AG08395 (cell line): ENCODE data around the gene ERC1.

Experiments used
- DNase-seq: peaks from one replicate; pipeline ENCODE4 v3.0.0; 2012; ENCODE audit warnings: mixed read lengths, low spot score

The ERC1 gene

GRCh38 chr12:1391722-1392121 is 400.7 kb downstream of the ERC1 start:
- DNase-seq = no peak

DNA sequence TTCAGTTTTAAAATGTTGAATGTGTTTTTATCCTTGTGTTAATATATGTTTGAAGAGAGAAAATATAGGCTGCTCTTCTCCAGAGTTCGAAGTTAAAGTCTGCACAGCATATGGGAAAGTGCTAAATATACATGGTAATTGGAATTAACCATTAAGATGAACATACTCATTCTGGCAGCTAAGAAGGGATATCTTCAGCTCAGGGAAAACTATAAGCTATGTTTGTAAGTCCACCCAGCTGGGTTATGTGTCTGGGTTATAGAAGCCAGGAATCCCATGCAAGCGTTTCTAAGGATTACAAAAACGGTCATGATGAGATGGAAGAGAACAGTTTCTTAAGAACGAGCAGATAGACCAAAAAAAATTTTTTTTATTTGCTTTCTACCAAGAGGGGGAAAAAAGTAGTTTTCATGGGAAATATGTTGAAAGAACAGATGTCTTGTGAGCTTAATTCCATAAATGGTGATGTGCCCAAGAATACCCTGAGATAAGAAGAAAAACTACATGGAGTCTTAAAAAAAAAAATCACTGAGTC is 404.5 kb downstream of the ERC1 start:
- DNase-seq = no peak

GRCh38 chr12:1398673-1399072 is 407.6 kb downstream of the ERC1 start:
- DNase-seq = peak; percentile 27

DNA sequence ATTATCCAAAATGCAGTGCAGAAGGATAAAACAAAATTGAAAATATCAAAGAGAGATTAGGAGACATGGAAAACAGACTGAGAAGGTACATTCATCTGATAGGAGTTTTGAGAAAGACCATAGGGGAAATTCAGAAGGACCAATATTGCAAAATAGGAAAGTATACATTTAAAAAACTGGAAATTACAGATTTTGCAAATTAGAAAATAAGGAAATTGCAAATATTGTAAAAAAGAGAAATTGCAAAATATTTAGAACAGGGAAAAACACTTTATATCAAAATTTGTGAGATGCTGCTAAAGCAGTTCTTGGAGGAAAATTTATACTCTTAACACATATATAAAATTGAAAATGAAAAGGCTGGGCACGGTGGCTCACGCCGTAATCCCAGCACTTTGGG is 410.9 kb downstream of the ERC1 start:
- DNase-seq = no peak

- no peak for DNase-seq
Observed at GRCh38 chr12:1403417-1403816, 412.4 kb downstream of the ERC1 start.

DNA sequence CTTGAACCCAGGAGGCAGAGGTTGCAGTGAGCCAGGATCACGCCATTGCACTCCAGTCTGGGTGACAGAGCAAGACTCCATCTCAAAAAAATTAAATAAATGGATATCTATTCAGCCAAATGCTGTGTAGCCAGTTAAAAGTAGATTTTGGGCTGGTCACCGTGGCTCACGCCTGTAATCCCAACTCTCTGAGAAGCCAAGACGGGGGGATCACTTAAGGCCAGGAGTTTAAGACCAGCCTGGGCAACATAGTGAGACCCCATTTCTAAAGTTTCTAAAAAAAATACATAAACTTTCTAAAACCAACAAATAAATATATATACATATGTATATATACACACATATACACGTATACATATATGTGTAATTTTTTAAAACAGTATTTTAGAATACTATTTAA is 414.6 kb downstream of the ERC1 start:
- no peak for DNase-seq

GRCh38 chr12:1410794-1411193 is 419.8 kb downstream of the ERC1 start:
- DNase-seq = no peak

GRCh38 chr12:1413930-1414329 is 422.9 kb downstream of the ERC1 start:
- DNase-seq = no peak

DNA sequence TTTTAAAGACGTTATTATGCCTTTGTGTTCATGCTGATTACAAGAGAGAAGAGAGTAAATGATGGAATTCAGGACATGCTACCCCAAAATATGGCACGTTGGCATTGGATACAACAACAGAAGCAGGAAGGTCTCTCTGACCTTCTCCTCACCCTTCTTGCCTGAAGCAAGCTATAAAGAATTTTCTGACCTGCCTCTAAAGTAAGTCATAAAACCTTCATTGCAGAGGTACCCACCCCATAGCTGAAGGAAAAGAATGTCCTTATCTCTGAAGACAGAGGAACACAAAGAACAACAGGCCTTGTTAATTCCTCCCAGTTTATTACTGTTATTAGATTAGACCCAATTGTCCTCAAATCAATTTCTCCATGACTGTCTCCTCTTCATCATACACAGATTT is 427.1 kb downstream of the ERC1 start:
- DNase-seq = no peak

DNA sequence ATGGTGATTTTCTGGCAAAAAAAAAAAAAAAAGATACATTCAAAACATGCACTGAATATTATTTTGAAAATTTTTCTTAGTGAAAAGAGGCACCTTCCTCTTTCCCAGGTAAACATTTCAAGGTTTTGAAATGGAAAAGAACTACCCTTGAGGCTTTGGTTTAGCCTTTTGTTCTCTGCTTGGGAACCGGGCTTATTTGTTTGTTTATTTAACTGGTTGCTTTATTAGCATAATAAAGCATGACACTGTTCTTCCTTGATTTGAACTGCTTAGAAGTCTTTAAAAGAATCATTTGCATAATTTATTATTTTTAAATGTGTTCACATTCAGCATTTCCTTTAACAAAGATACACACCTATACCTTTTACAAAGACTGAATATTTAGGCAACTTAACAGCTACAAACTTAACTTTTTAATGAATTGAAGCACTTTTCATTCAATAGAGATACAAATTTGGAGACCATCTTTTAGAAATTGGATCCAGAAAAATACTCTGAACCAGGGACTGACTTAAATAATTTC is 428.9 kb downstream of the ERC1 start:
- no peak for DNase-seq

- no peak for DNase-seq
Observed at GRCh38 chr12:1421091-1421846, 430.2 kb downstream of the ERC1 start.

GRCh38 chr12:1422604-1423315 is 431.7 kb downstream of the ERC1 start:
- DNase-seq = no peak

GRCh38 chr12:1424674-1425395 is 433.8 kb downstream of the ERC1 start:
- DNase-seq = no peak

- DNase-seq = no peak
Observed at GRCh38 chr12:1425396-1425729, 434.3 kb downstream of the ERC1 start.

DNA sequence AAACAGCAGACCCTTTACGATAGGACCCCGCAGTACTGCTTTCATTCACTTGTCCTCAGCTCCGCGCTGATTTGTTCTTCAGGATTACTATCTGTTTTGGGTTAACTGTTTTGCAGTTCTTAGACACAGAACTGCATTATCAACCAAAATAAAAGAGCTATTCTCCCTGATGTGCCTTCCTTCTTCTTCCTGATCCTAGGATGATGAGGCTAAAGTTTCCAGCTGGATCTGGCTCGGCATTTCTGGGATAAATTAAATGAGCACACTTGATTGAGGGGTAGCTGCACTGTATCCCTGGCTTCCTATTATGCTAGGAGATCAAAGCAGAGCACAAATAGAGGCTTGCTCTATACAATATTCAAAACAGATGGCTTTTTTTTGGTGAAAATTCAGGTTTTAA is 437.6 kb downstream of the ERC1 start:
- DNase-seq = peak; percentile 6

DNA sequence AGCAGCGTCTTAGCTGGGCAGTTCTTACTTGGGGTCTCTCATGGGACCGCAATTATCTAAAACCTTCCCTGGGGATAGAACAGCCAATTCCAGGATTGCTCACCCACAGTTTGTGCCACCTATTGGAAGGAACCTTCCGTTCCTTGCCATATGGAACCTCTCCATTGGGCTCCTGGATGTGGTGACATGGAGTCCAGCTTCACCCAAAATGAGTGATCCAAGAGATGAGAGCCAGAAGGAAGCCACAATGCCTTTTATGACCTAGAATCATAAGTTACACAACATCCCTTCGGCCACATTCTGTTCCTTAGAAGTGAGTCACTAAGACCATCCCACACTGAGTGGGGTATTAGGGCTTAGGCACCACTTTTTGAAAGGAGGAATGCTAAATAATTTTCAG is 439.0 kb downstream of the ERC1 start:
- peak; percentile 89 for DNase-seq

DNA sequence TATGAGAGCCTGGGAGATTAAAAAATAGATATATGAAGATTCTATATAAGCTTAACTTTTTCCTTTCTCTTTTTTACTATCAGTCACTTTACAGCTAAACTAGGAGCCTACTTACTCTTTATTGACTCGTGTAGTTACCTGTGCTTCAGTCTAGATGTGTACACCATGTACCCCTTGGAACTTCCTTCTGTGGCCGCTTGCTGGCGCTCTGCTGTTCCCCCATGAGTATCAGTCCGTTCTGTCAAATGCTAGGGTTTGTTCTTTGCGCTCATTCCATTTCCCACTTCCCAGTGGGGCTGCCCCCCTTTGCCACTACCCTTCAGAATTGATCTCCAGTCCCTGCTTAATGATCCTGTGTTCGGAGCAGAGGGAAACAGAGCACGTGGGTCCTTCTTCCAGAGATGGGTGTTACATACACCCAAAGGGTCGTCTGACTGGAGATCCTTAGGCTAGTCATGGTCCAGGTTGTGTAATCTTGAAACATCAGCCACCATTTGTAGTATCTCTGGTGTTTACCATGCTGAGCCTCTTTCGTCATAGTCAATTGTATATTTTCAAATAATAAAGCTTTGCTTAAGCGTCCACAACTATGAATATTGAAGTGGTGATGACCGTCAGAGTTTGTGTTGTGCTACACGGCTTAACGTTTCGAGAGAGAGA is 443.4 kb downstream of the ERC1 start:
- DNase-seq = no peak

GRCh38 chr12:1435044-1435443 is 444.0 kb downstream of the ERC1 start:
- DNase-seq = no peak

DNA sequence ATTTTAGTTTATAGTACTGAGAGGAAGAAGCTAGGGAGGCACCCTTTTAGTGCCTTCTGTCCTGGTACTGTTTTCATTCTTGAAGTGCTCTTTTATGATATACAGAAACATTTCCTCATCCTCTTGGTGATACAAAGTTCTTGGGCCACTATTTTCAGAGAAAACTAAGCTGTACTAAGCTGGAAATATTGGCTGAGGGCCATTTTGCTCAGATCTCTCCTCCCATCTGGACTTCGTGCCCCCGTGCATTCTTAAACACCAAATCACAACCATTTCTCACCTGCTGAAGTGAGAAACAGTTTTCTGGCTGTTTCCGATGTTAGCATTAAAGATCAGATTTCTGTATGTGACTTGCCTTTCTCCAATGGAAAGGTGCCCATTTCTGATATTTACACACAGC is 444.4 kb downstream of the ERC1 start:
- DNase-seq = no peak

- no peak for DNase-seq
Observed at GRCh38 chr12:1436015-1436414, 445.0 kb downstream of the ERC1 start.

GRCh38 chr12:1436981-1437380 is 446.0 kb downstream of the ERC1 start:
- DNase-seq = no peak

- no peak for DNase-seq
Observed at GRCh38 chr12:1439201-1439600, 448.2 kb downstream of the ERC1 start.
